OCI-LY7 (cell line): ENCODE measurements around the gene PRND. TPM values are rescaled to one million over a fixed set of nuclear protein-coding genes. Genes with fewer than 3 reads are reported as not detected.

Experiments used
- BruUV-seq: library from RNA; stranded (reverse); fragments of 400-500 nt; replicated peaks from 2 replicates; lab custom pipeline; 2021; lab: Mats Ljungman, UMichigan
- CTCF ChIA-PET: fragments of 300-600 bp; sonication (Branson Sonifier 250); formaldehyde crosslinking; loops from one replicate; lab custom pipeline; 2022; ENCODE audit warnings: antibody characterized with exemption; ENCODE audit not compliant: unreplicated experiment; lab: Charles Lee
- POLR2A ChIA-PET: fragments of 300-600 bp; sonication (Branson Sonifier 250); formaldehyde crosslinking; loops from one replicate; lab custom pipeline; 2022; ENCODE audit warnings: antibody characterized with exemption; lab: Charles Lee
- DNase-seq: peaks from one replicate; pipeline ENCODE4 v3.0.0-alpha.2; 2015; ENCODE audit warnings: low spot score
- H2AFZ ChIP-seq: fragments of 200-600 bp; sonication (generic), shearing (Covaris generic); 2 replicates; pipeline ENCODE4 v1.6.1; 2014; ENCODE audit warnings: mild to moderate bottlenecking, antibody characterized with exemption, low read length, moderate library complexity
- H3K27ac ChIP-seq: fragments of 200-600 bp; sonication (generic); 2 replicates; pipeline ENCODE4 v1.5.1; 2014; ENCODE audit warnings: mixed run types, low read depth, mild to moderate bottlenecking, moderate library complexity, low read length, inconsistent platforms; ENCODE audit not compliant: poor library complexity, severe bottlenecking
- H3K36me3 ChIP-seq: fragments of 200-600 bp; sonication (generic); 2 replicates; pipeline ENCODE4 v1.6.1; 2014; ENCODE audit warnings: mild to moderate bottlenecking, antibody characterized with exemption, low read length, moderate library complexity, mixed read lengths; ENCODE audit not compliant: insufficient read depth
- H3K4me1 ChIP-seq: fragments of 200-600 bp; sonication (generic); 2 replicates; pipeline ENCODE4 v1.5.1; 2014; ENCODE audit warnings: mild to moderate bottlenecking, low read length; ENCODE audit not compliant: insufficient read depth, poor library complexity, severe bottlenecking
- H3K4me2 ChIP-seq: fragments of 200-600 bp; sonication (generic); 2 replicates; pipeline ENCODE4 v1.6.1; 2014; ENCODE audit warnings: mild to moderate bottlenecking, low read length
- H3K4me3 ChIP-seq: fragments of 200-600 bp; sonication (generic); 2 replicates; pipeline ENCODE4 v1.5.1; 2014; ENCODE audit warnings: mild to moderate bottlenecking, low read depth, low read length; ENCODE audit not compliant: poor library complexity, severe bottlenecking
- H3K79me2 ChIP-seq: fragments of 200-600 bp; sonication (generic); 2 replicates; pipeline ENCODE4 v1.6.1; 2016; ENCODE audit warnings: low read depth, mild to moderate bottlenecking, low read length, moderate library complexity, mixed read lengths; ENCODE audit not compliant: insufficient read depth
- H3K9me2 ChIP-seq: fragments of 200-600 bp; sonication (generic); 2 replicates; pipeline ENCODE4 v1.6.1; 2016; ENCODE audit warnings: mild to moderate bottlenecking, low read length, mixed read lengths; ENCODE audit not compliant: insufficient read depth
- H3K9me3 ChIP-seq: fragments of 200-600 bp; sonication (generic); 2 replicates; pipeline ENCODE4 v1.6.1; 2014; ENCODE audit warnings: mild to moderate bottlenecking, mixed run types, low read length, mixed read lengths
- H4K20me1 ChIP-seq: fragments of 200-600 bp; sonication (generic); 2 replicates; pipeline ENCODE4 v1.6.1; 2014; ENCODE audit warnings: mild to moderate bottlenecking, antibody characterized with exemption, low read length, moderate library complexity, mixed read lengths; ENCODE audit not compliant: insufficient read depth
- CTCF ChIP-seq: fragments of 200-600 bp; sonication (generic); conservative IDR thresholded peaks from 2 replicates; pipeline ENCODE4 v1.5.1; 2014; ENCODE audit warnings: mild to moderate bottlenecking, antibody characterized with exemption, low read length, moderate library complexity, mixed read lengths
- EZH2phosphoT487 ChIP-seq: fragments of 200-600 bp; sonication (generic); IDR thresholded peaks from 2 replicates; pipeline ENCODE4 v1.6.1; 2018; ENCODE audit warnings: low read depth, borderline replicate concordance, mild to moderate bottlenecking, mixed run types, antibody characterized with exemption, low read length, moderate library complexity, mixed read lengths
- intact Hi-C: fragments of 100-400 bp; cut with micrococcal nuclease; formaldehyde crosslinking; loops from one replicate; pipeline ENCODE4 v1.10.0; 2022; ENCODE audit not compliant: unreplicated experiment
- total RNA-seq, 2 experiments: library from RNA; depleted of rRNA in 1 of 2; stranded (reverse); fragments of >200 nt in 1 of 2; shearing (Covaris generic) in 1 of 2; gene quantifications; 2 replicates each; pipeline ENCODE4 v1.2.3, GENCODE V29; 2014 to 2022

PRND gene
- total RNA-seq, 2 experiments from 2014 or later = not detected

GRCh38 chr20:4776079-4776630, 54.4 kb downstream of the PRND start:
- Histone ChIP-seq H3K4me1 (no peaks in the 10 kb centered on the region), H4K20me1 (no peaks in the 10 kb centered on the region), H3K27ac (no peak overlapping the region), H3K4me3 (no peak overlapping the region), H3K9me2 (no peaks in the 10 kb centered on the region), H2AFZ (no peak overlapping the region), H3K9me3 (peaks cover 12% of the 10 kb centered on the region), H3K79me2 (no peaks in the 10 kb centered on the region), H3K36me3 (peaks cover 10% of the 10 kb centered on the region; the same call in 1 of the 2 replicates), H3K4me2 (no peak overlapping the region)
- BruUV-seq = no TSS peak
- ChIA-PET CTCF (no interaction called here), POLR2A (interaction anchor here (0.6 kb wide), 1 partner anchor 335 kb away, joined by 3 read pairs; no protein-coding TSS in a partner anchor)
- DNase-seq = no peak
- TF ChIP-seq EZH2phosphoT487 (no peak), CTCF (no peak)
- intact Hi-C loops = no loop called here

Other genes starting within 250 kb of the PRND start
- gene PRNP, start 35.5 kb upstream of the PRND start, total RNA-seq (2014; rRNA removed; shearing (Covaris generic)) = 1.0 and 2.8 TPM in 2 replicates
- gene PRNP, start 35.5 kb upstream of the PRND start, total RNA-seq (2022) = 3.7 and 4.7 TPM in 2 replicates
- gene RASSF2, start 101.7 kb downstream of the PRND start, total RNA-seq (2014; rRNA removed; shearing (Covaris generic)) = 30.0 and 30.5 TPM in 2 replicates
- gene RASSF2, start 101.7 kb downstream of the PRND start, total RNA-seq (2022) = 36.5 and 37.9 TPM in 2 replicates